GM18870 (cell line): ENCODE data around the gene TFIP11.
"Not testable (repeated sequence)": the region's sequence is repeated elsewhere in the genome, so short reads cannot be mapped to it uniquely, and the experiment has no call there.

ENCODE experiments used
- ATAC-seq: cut with Tn5 transposase; IDR thresholded peaks from one replicate; pipeline ENCODE4 v1.9.1; 2021; ENCODE audit warnings: moderate library complexity; ENCODE audit not compliant: unreplicated experiment

The TFIP11 gene

DNA sequence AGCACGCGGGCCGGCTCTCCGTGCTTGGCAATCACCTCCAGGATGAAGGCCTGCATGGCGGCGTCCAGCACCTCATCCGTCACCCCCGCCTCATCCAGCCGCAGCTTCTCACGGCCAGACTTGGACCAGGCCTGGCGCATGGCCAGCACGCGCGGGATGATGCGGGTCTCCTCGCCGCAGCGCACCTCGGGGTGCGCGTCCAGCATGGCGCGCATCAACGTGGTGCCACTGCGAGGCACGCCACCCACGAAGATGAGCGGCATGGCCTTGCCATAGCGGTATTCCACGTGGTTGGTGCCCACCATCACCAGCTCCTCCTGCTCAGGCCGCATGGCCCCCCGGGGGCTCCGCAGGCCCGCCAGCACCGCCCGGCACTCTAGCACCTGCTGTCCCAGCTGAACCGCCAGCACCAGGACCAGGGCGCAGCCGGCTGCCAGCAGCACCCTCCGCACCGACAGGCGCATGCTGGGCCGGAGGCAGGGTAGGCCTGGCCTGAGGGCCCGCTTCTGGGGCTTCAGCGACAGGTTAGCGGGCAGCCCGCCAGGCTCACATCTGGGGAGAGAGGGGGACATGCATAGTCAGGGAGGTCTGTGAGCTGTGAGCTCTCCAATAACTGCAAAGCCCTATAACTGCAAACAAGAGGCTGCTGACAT lies 29.0 kb upstream of the TFIP11 start:
- ATAC-seq = no peak

DNA sequence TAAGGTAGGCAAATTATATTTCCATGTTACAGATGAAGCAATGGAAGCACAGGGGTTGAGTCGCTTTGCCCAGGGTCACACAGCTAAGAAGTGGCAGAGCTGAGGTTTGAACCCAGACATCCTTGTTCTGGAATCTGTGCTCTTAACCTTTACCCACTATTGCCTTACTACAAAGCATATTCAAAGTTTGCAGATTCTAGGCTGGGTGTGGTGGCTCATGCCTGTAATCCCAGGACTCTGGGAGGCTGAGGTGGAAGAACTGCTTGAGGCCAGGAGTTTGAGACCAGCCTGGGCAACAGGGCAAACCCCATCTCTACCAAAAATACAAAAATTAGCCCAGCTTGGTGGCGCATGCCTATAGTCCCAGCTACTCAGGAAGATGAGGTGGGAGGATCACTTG lies 27.8 kb upstream of the TFIP11 start:
- no peak for ATAC-seq

DNA sequence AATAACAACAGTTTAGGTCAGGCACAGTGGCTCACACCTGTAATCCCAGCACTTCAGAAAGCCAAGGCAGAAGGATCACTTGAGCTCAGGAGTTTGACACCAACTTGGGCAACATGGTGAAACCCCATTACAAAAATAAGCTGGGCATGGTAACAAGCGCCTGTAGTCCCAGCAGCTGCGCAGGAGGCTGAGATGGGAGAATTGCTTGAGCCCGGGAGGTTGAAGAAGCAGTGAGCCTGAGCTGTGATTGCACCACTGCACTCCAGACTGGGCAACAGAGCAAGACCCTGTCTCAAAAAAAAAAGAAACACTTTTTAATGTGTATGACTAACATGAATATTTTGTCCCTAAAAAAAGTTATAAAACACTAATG lies 24.5 kb upstream of the TFIP11 start:
- ATAC-seq = no peak

- ATAC-seq = no peak
Observed at GRCh38 chr22:26536056-26536761, 23.9 kb upstream of the TFIP11 start.

- no peak for ATAC-seq
Observed at GRCh38 chr22:26535603-26535908, 23.3 kb upstream of the TFIP11 start.

DNA sequence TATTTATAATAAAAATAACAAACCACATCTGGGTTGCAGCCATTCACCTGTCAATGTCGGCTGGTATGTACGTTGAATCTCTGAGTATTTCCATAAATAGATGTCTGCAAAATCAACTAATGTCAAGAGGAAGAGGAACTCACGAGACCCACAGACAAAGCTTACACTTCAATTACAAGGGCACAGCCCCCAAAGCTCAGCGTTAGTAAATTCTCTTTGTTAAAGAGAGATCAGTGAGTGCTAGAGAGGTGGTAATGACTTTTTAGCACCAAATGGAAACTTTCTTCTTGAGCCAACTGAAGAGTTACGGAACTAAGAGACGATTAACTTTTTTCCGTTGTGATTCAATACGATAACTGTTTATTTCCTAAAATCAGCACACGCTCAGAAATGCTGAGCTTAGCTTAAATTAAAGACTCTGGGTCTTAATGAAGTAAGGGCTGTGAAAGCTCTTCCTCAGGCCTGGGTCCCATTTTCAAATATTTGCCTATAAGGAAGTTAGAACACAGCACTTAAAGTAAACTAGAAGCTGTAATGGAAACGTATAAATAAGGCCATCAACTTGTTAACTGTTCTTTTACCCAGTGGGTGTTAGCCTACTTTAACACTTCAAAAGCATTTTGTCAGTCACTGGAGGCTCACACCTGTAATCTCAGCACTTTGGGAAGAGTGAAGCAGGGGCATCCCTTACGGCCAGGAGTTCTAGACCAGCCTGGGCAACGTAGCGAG lies 22.8 kb upstream of the TFIP11 start:
- no peak for ATAC-seq

GRCh38 chr22:26534171-26534855 lies 22.0 kb upstream of the TFIP11 start:
- no peak for ATAC-seq

- ATAC-seq = no peak
Observed at GRCh38 chr22:26529345-26529744, 17.1 kb upstream of the TFIP11 start.

GRCh38 chr22:26528518-26528917 lies 16.2 kb upstream of the TFIP11 start:
- not testable (repeated sequence) for ATAC-seq

DNA sequence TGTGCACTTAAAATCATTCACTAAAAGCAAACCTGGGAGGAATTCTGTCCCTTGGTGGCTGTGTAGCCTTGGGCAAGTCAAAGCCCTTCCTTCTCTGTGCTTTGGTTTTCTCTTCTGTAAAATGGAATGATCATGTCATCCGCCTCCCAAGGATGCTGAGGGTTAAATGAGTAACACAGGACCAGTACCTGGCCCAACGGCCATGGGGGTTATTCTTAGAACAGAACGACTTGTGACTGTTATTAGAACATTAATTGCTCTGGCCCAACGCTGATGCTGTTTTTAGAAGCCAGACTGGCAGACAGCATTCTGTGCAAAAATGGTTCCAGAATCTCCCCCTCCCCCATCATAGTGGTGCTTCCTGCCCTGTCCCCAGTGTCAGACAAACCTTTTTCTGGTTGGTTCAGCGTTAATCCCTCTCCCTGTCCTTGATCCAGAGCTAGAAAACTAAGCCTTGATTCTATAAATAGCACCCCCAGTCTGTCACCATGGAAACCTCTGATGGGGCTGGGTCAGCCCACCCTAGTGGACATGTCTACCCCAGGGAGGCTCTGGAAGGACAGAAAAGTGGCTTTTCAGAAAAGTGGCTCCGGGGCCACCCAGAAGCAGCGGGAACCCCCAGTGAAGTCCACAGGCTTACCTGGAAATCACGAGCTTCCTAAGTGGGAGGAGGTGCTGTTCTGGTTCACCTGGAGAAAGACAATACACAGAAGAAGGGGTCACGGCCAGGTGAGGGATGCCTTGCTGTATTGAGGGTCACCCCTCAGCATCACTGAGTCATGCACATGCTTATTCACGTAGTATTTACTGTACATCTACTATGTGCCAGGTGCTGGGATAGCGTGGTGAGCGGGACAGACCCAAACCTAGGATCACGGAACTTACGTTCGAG lies 15.5 kb upstream of the TFIP11 start:
- no peak for ATAC-seq

GRCh38 chr22:26527167-26527566 lies 14.9 kb upstream of the TFIP11 start:
- ATAC-seq = no peak

DNA sequence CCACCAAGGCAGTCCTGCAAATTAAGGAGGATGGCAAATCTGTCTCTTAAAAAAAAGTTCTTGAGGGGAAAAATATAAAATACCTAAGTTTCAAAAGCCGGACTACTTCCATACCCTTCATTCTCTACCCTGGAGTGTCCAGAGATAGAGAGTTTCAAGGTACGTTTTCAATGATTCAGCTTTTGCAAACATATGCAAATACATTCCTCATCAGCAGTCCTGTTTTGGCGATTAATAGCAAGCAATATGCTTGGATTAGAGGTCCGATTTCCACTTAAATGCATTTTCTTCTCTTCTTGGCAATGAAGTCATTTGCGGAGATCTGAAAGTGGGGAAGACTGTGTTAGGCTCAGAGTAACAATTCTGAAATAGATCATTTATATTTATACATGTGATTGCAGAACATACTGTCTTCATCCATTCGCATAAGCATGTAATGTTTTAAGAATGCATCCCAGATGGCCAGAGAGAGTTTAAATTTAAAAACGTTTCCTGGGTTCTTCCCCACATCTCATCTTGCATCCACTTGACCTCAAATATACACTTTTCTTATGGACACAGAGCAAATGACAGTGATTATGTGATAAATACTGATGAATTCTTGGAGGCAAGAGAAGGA lies 13.8 kb upstream of the TFIP11 start:
- ATAC-seq = no peak

- no peak for ATAC-seq
Observed at GRCh38 chr22:26524870-26525269, 12.6 kb upstream of the TFIP11 start.

- ATAC-seq = no peak
Observed at GRCh38 chr22:26522592-26522991, 10.3 kb upstream of the TFIP11 start.

DNA sequence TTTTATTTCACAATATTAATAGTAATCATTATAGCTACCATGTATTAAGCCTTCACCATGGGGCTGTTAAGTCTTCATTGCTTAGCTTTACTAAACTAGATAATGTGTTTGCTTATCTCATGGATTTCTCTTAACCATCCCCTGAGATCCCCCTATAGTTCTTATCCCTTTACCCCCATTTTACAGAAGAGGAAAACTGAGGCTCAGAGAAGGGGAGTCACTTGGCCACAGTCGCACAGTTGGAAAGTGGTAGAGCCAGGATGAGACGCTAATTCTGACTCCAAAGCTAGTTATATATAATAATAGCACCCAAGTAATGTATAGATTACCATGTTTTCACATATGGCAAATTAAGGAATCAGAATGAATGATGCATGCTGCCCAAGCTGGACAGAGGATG lies 9.7 kb upstream of the TFIP11 start:
- ATAC-seq = no peak

DNA sequence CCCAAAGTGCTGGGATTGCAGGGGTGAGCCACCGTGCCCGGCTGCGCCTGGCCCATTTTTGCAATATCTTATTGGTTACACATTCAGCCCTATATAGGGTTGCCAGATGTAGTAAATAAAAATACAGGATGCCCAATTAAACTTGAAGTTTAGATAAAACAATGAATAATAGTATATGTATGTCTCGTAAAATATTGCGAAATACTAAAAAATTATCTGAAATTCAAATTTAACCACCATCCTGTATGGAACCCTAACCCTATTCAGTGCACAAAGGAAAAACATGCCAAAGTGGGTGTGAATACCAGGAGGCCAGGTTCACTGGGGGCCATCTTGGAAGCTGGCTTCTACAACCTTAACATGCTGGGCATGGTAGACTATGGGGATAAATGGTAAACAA lies 5.2 kb upstream of the TFIP11 start:
- ATAC-seq = no peak

GRCh38 chr22:26516503-26516902 lies 4.2 kb upstream of the TFIP11 start:
- no peak for ATAC-seq

DNA sequence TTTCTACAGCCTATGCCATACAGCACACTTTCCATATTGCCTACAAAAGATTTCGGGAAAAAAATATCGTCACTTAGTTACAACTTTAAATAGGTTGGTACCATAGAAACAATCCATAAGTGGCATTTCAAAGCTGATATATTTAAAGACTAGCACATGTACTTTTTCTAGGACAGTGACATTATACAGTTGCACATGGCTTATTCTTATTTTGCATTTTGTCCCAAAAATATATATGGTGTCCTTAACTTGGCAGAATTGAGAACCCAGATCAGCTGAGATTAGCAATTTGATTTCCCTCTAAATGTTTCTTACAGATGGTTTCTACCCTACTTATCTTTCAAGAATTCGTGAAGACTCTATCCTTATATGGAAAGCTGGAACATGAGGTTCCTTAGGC lies 3.7 kb upstream of the TFIP11 start:
- no peak for ATAC-seq

GRCh38 chr22:26514419-26515161 lies 2.3 kb upstream of the TFIP11 start:
- no peak for ATAC-seq

GRCh38 chr22:26513838-26514237 lies 1.6 kb upstream of the TFIP11 start:
- ATAC-seq = no peak
